GM06990 (cell line): ENCODE results near the gene CSDE1.

Experiments used
- DNase-seq: peaks from one replicate; pipeline ENCODE4 v3.0.0-alpha.2; 2011; ENCODE audit not compliant: insufficient read length; ENCODE audit errors: extremely low read depth
- H3K27me3 ChIP-seq: replicated peaks from 2 replicates; pipeline ENCODE4 v1.6.0; 2011; ENCODE audit warnings: low read length; ENCODE audit not compliant: control insufficient read depth, insufficient read depth
- H3K36me3 ChIP-seq: 2 replicates; pipeline ENCODE4 v1.5.1; 2011; ENCODE audit warnings: low read length; ENCODE audit not compliant: control insufficient read depth, insufficient read depth
- H3K4me3 ChIP-seq: replicated peaks from 2 replicates; pipeline ENCODE4 v1.5.1; 2011; ENCODE audit warnings: low read depth, mild to moderate bottlenecking, control low read depth, low read length
- TF ChIP-seq, protein P1 (sequence below): IDR thresholded peaks from 2 replicates; pipeline ENCODE4 v1.5.1; 2011; ENCODE audit warnings: low read length, control low read depth, mild to moderate bottlenecking, inconsistent platforms; ENCODE audit not compliant: insufficient read depth, poor library complexity, severe bottlenecking

The CSDE1 gene

DNA sequence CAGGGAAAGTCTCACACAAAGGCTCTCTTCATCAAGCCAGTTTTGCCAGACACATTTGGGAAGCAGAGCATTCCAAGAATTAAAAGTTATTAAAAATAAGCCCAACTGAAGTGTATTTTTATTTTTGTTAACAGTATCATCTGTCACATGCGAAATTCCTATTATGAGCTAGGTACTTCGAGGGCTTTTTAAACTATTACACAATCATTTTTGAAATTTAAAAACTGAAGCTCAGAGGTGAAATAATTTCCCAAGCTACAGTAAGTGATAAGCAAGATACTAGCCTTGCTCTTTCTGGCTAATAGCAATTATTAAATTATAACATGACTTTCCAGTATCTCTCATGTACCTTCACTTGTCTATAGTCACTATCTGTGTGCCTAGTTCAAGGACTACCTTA lies 29.2 kb downstream of the CSDE1 start:
- Histone ChIP-seq H3K36me3 (peaks cover 11% of the 10 kb centered on the region), H3K27me3 (no peaks in the 10 kb centered on the region), H3K4me3 (no peak overlapping the region)
- DNase-seq, result no peak
- TF ChIP-seq, protein P1, sequence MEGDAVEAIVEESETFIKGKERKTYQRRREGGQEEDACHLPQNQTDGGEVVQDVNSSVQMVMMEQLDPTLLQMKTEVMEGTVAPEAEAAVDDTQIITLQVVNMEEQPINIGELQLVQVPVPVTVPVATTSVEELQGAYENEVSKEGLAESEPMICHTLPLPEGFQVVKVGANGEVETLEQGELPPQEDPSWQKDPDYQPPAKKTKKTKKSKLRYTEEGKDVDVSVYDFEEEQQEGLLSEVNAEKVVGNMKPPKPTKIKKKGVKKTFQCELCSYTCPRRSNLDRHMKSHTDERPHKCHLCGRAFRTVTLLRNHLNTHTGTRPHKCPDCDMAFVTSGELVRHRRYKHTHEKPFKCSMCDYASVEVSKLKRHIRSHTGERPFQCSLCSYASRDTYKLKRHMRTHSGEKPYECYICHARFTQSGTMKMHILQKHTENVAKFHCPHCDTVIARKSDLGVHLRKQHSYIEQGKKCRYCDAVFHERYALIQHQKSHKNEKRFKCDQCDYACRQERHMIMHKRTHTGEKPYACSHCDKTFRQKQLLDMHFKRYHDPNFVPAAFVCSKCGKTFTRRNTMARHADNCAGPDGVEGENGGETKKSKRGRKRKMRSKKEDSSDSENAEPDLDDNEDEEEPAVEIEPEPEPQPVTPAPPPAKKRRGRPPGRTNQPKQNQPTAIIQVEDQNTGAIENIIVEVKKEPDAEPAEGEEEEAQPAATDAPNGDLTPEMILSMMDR, result no peak

DNA sequence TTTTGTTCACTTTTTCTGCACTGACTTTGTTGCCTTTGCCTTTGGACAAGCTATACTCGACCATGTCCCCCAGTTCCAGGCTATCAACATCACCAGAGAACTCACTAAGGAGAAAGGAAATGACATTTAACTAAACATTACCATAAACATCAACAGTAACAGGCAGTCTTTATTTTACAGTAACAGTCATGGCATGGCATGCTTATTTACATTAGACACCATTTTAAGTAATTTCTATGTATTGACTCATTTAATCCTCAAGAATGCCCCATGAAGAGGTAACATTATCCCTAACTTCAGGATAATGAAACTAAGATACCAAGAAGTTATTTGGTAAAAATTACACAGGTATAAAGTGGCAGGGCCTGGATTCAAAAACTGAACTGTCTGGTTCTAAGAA lies 32.6 kb downstream of the CSDE1 start:
- no peaks in the 10 kb centered on the region for H3K27me3 ChIP-seq
- no peak for DNase-seq
- peaks cover 12% of the 10 kb centered on the region for H3K36me3 ChIP-seq
- no peak overlapping the region for H3K4me3 ChIP-seq
- TF ChIP-seq, protein P1, result no peak

DNA sequence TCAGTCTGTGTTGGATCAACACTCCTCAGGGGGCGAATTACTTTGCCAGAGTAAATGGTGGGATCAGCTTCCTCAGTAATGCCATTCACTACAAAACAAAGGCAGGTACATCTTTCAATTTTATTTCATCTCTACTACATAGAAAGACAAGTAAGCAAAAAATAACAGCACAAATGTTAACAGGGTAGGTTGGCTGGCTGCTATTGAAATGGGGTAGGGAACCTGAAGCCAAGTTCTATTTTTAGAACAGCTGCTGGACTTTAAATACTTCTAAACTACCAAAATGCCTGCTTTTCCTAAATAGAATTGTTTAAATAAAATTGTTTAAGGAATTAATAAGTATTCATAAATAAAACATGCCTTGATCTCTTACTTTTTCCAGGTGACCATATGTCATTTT lies 33.9 kb downstream of the CSDE1 start:
- TF ChIP-seq, protein P1, result no peak
- no peak for DNase-seq
- Histone ChIP-seq H3K27me3 (no peaks in the 10 kb centered on the region), H3K4me3 (no peak overlapping the region), H3K36me3 (peaks cover 14% of the 10 kb centered on the region)

DNA sequence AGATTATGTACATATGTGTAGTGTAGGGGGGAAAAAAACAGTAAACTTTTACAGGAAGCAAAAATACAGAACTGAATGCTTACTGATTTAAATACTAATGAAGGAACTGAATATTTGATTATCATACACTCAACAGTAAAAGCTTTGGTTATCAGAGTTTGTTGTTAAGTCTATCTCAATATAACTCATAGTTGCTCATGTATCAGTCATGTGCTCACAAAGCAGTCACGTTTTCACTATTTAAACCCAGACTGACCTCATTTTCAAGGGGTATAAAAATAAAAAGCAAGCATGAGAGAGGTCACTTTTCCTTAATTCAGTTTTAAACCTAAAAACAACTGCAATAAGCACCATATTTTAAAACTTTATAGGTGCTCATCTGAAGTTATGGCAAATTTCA lies 34.3 kb downstream of the CSDE1 start:
- H3K4me3 ChIP-seq, result no peak overlapping the region
- H3K36me3 ChIP-seq, result peaks cover 17% of the 10 kb centered on the region
- H3K27me3 ChIP-seq, result no peaks in the 10 kb centered on the region
- TF ChIP-seq, protein P1, result no peak
- DNase-seq, result no peak

DNA sequence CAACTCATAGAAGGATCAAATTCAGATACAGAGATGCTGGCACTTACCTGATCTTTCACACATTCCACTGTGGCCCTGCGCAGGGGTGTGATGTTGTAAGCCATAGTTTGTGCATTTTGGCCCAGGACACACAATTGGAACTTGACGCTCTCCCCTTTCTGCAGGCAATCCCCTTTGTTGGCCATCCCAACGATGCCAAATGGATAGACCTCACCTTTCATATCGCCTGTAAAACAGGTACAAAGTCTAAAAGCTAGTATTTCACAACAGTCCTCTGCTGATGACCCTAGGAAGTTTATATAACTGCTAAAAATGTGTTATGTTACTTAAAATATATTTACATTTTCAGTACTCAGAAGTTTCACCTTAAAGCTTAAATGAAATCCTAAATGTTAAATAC lies 37.3 kb downstream of the CSDE1 start:
- TF ChIP-seq, protein P1, result no peak
- Histone ChIP-seq H3K27me3 (no peaks in the 10 kb centered on the region), H3K4me3 (no peak overlapping the region), H3K36me3 (peaks cover 14% of the 10 kb centered on the region)
- DNase-seq, result no peak

DNA sequence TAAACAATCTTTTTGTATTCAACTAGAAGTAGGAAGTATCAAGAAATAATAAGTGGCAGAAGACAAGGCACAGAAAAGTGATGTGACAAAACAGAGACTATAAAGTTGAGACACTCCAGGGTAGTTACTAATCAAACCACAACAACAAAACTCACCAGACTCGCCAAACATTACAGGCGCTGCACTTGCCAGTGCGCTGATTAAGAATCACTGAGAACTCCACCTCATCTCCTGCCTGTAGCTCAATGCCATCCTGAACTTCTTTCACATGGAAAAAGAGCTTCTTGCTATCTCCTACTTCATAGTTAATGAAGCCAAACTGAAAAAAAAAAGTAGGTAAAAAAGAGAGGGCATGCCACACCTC lies 38.4 kb downstream of the CSDE1 start:
- DNase-seq, result no peak
- H3K4me3 ChIP-seq, result no peak overlapping the region
- peaks cover 12% of the 10 kb centered on the region for H3K36me3 ChIP-seq
- no peaks in the 10 kb centered on the region for H3K27me3 ChIP-seq
- TF ChIP-seq, protein P1, result no peak
